ENCODE results near the gene ARPC5. TPM values are rescaled to one million over a fixed set of nuclear protein-coding genes. Genes with fewer than 3 reads are reported as not detected.

Gene ARPC5
- total and polyA plus RNA-seq, 4 donors: 165 to 266 (median 188) TPM

GRCh38 chr1:183640193-183640592, 4.6 kb upstream of the ARPC5 start:
- Histone ChIP-seq H3K9me3 (ENCODE audit: control insufficient read depth in 4 of 4, insufficient read depth in 3 of 4, low read length in 3 of 4) (no peaks in the 10 kb centered on the region), H3K4me1 (ENCODE audit: control insufficient read depth in 5 of 5, insufficient read depth in 5 of 5, low read length in 5 of 5) (peaks cover 0 to 7% (median 0%) of the 10 kb centered on the region in 5 donors), H3K27me3 (ENCODE audit: control insufficient read depth in 3 of 3, insufficient read depth in 3 of 3, low read length in 2 of 3) (peaks cover 0 to 5% (median 4%) of the 10 kb centered on the region in 3 donors), H3K9ac (ENCODE audit: insufficient read depth in 1 of 2, low read length in 2 of 2) (no peak overlapping the region), H3K36me3 (ENCODE audit: control insufficient read depth in 4 of 4, insufficient read depth in 4 of 4, low read length in 4 of 4) (no peaks in the 10 kb centered on the region), H3K4me3 (no peak overlapping the region), H3K27ac (ENCODE audit: low read depth in 1 of 2, low read length in 1 of 2) (peak overlapping the region in 1 of 2 donors; percentile 84)
- TF ChIP-seq CTCF (IDR thresholded peaks at IDR 0.05; ENCODE audit: control extremely low read depth, extremely low read depth): no peak
- 57 to 78% methylated on average over 1 of the region's 1 CpG for WGBS, 2 donors
- no peak for ATAC-seq (ENCODE audit: insufficient read depth, low FRiP score)
- DNase-seq: no peak

GRCh38 chr1:183638649-183639387, 3.2 kb upstream of the ARPC5 start:
- no peak overlapping the region for H3K9ac ChIP-seq (ENCODE audit: insufficient read depth in 1 of 2, low read length in 2 of 2)
- DNase-seq: no peak
- no peak for ATAC-seq (ENCODE audit: insufficient read depth, low FRiP score)
- no peaks in the 10 kb centered on the region for H3K36me3 ChIP-seq (ENCODE audit: control insufficient read depth in 4 of 4, insufficient read depth in 4 of 4, low read length in 4 of 4)
- H3K27me3 ChIP-seq (ENCODE audit: control insufficient read depth in 3 of 3, insufficient read depth in 3 of 3, low read length in 2 of 3): peaks cover 0 to 5% (median 4%) of the 10 kb centered on the region in 3 donors
- no peaks in the 10 kb centered on the region for H3K9me3 ChIP-seq (ENCODE audit: control insufficient read depth in 4 of 4, insufficient read depth in 3 of 4, low read length in 3 of 4)
- 85 to 86% methylated on average over 7 of the region's 7 CpGs for WGBS, 2 donors
- peak overlapping the region in 1 of 2 donors; percentile 26 for H3K27ac ChIP-seq (ENCODE audit: low read depth in 1 of 2, low read length in 1 of 2)
- H3K4me1 ChIP-seq (ENCODE audit: control insufficient read depth in 5 of 5, insufficient read depth in 5 of 5, low read length in 5 of 5): peaks cover 0 to 15% (median 4%) of the 10 kb centered on the region in 5 donors
- H3K4me3 ChIP-seq: no peak overlapping the region
- no peak for TF ChIP-seq CTCF (IDR thresholded peaks at IDR 0.05; ENCODE audit: control extremely low read depth, extremely low read depth)

- no peaks in the 10 kb centered on the region for H3K9me3 ChIP-seq (ENCODE audit: control insufficient read depth in 4 of 4, insufficient read depth in 3 of 4, low read length in 3 of 4)
- WGBS, 2 donors: 53 to 77% methylated on average over 5 of the region's 5 CpGs
- peaks cover 0 to 5% (median 4%) of the 10 kb centered on the region in 3 donors for H3K27me3 ChIP-seq (ENCODE audit: control insufficient read depth in 3 of 3, insufficient read depth in 3 of 3, low read length in 2 of 3)
- no peak overlapping the region for H3K4me3 ChIP-seq
- ATAC-seq (ENCODE audit: insufficient read depth, low FRiP score): no peak
- H3K27ac ChIP-seq (ENCODE audit: low read depth in 1 of 2, low read length in 1 of 2): peak overlapping the region; percentile 55 to 69
- H3K36me3 ChIP-seq (ENCODE audit: control insufficient read depth in 4 of 4, insufficient read depth in 4 of 4, low read length in 4 of 4): no peaks in the 10 kb centered on the region
- TF ChIP-seq CTCF (IDR thresholded peaks at IDR 0.05; ENCODE audit: control extremely low read depth, extremely low read depth): no peak
- peaks cover 0 to 32% (median 4%) of the 10 kb centered on the region in 5 donors for H3K4me1 ChIP-seq (ENCODE audit: control insufficient read depth in 5 of 5, insufficient read depth in 5 of 5, low read length in 5 of 5)
- DNase-seq: no peak
- H3K9ac ChIP-seq (ENCODE audit: insufficient read depth in 1 of 2, low read length in 2 of 2): no peak overlapping the region
Observed at GRCh38 chr1:183636783-183637182, 1.2 kb upstream of the ARPC5 start.
